CD14-positive monocyte (primary cell): Measurements from ENCODE around the gene BZW1. TPM values are rescaled to one million over a fixed set of nuclear protein-coding genes. Genes with fewer than 3 reads are reported as not detected.
A peak's percentile ranks its signal among the peaks of the same experiment; 100 is the strongest.

Experiments used
- DNase-seq, 3 donors: peaks; one replicate each; pipeline ENCODE4 v3.0.0-alpha.2; 2011 to 2022
- H2AFZ ChIP-seq: 2 replicates; pipeline ENCODE4 v1.6.0; 2012; ENCODE audit warnings: mild to moderate bottlenecking, low read depth, low read length, inconsistent platforms; ENCODE audit not compliant: insufficient read depth, poor library complexity, severe bottlenecking
- H3K27ac ChIP-seq, 2 donors: 1 replicate in 1 of 2; 2 replicates in 1 of 2; pipeline ENCODE4 v1.5.1; 2012 to 2013; ENCODE audit warnings: low read length in 2 of 2, control low read depth in 1 of 2, inconsistent platforms in 1 of 2, low read depth in 1 of 2, mild to moderate bottlenecking in 1 of 2
- H3K27me3 ChIP-seq, 2 donors: one replicate each; pipeline versions ENCODE4 v1.6.0 to v1.6.1; 2011 to 2013; ENCODE audit warnings: low read length in 2 of 2; ENCODE audit not compliant: control insufficient read depth in 2 of 2, insufficient read depth in 2 of 2
- H3K36me3 ChIP-seq, 2 donors: replicated peaks in 1 of 2; 1 replicate in 1 of 2; 2 replicates in 1 of 2; pipeline versions ENCODE4 v1.5.1 to v1.6.1; 2012 to 2013; ENCODE audit warnings: low read length in 2 of 2, control low read depth in 1 of 2, inconsistent platforms in 1 of 2, mild to moderate bottlenecking in 1 of 2; ENCODE audit not compliant: insufficient read depth in 2 of 2, control insufficient read depth in 1 of 2
- H3K4me1 ChIP-seq, 2 donors: 1 replicate in 1 of 2; 2 replicates in 1 of 2; pipeline versions ENCODE4 v1.5.1 to v1.6.1; 2012 to 2013; ENCODE audit warnings: low read length in 2 of 2, control low read depth in 1 of 2, inconsistent platforms in 1 of 2, mild to moderate bottlenecking in 1 of 2, moderate library complexity in 1 of 2; ENCODE audit not compliant: insufficient read depth in 2 of 2, control insufficient read depth in 1 of 2
- H3K4me2 ChIP-seq: replicated peaks from 2 replicates; pipeline ENCODE3; 2012; ENCODE audit warnings: low read length, moderate library complexity, mild to moderate bottlenecking; ENCODE audit not compliant: poor library complexity, severe bottlenecking; ENCODE audit errors: extremely low read depth
- H3K4me3 ChIP-seq, 3 experiments: fragments of 200-600 bp in 1 of 3; sonication (generic) in 1 of 3; replicated peaks in 1 of 3; 1 replicate in 2 of 3; 2 replicates in 1 of 3; pipeline ENCODE4 v1.5.1; 2011 to 2013; ENCODE audit warnings: low read length in 3 of 3, mild to moderate bottlenecking in 3 of 3, control low read depth in 2 of 3, low read depth in 2 of 3, inconsistent platforms in 1 of 3, moderate library complexity in 1 of 3
- H3K79me2 ChIP-seq: 2 replicates; pipeline ENCODE4 v1.6.0; 2012; ENCODE audit warnings: mild to moderate bottlenecking, control low read depth, inconsistent platforms, low read length, moderate library complexity; ENCODE audit not compliant: insufficient read depth
- H3K9ac ChIP-seq: 2 replicates; pipeline ENCODE4 v1.6.0; 2017; ENCODE audit warnings: low read length, mild to moderate bottlenecking; ENCODE audit not compliant: insufficient read depth, poor library complexity, severe bottlenecking
- H3K9me3 ChIP-seq, 2 donors: replicated peaks in 1 of 2; 1 replicate in 1 of 2; 2 replicates in 1 of 2; pipeline versions ENCODE4 v1.5.1 to v1.6.1; 2012 to 2013; ENCODE audit warnings: low read length in 2 of 2, control low read depth in 1 of 2; ENCODE audit not compliant: control insufficient read depth in 1 of 2, insufficient read depth in 1 of 2
- H4K20me1 ChIP-seq: 2 replicates; pipeline ENCODE4 v1.6.0; 2012; ENCODE audit warnings: mild to moderate bottlenecking, low read length, control low read depth, moderate library complexity; ENCODE audit not compliant: insufficient read depth
- H3K27ac Mint-ChIP-seq, 7 donors: one replicate each; pipeline ENCODE4 v1.8.0; 2020; ENCODE audit warnings: mild to moderate bottlenecking in 7 of 7, mixed read lengths in 7 of 7, moderate library complexity in 6 of 7, inconsistent platforms in 2 of 7
- H3K27me3 Mint-ChIP-seq, 3 donors: one replicate each; pipeline ENCODE4 v1.8.0; 2021 to 2022; ENCODE audit warnings: low read depth in 3 of 3, mild to moderate bottlenecking in 3 of 3, mixed read lengths in 3 of 3, moderate library complexity in 3 of 3, inconsistent platforms in 1 of 3
- H3K36me3 Mint-ChIP-seq, 2 donors: one replicate each; pipeline ENCODE4 v1.8.0; 2020; ENCODE audit warnings: mixed read lengths in 2 of 2, inconsistent platforms in 1 of 2, mild to moderate bottlenecking in 1 of 2
- H3K4me1 Mint-ChIP-seq: one replicate; pipeline ENCODE4 v1.8.0; 2020; ENCODE audit warnings: mild to moderate bottlenecking, mixed read lengths
- H3K4me3 Mint-ChIP-seq, 2 donors: one replicate each; pipeline ENCODE4 v1.8.0; 2020; ENCODE audit warnings: mild to moderate bottlenecking in 2 of 2, mixed read lengths in 2 of 2, moderate library complexity in 1 of 2
- H3K9me3 Mint-ChIP-seq, 7 donors: one replicate each; pipeline ENCODE4 v1.8.0; 2020 to 2022; ENCODE audit warnings: mixed read lengths in 7 of 7, mild to moderate bottlenecking in 6 of 7, moderate library complexity in 6 of 7, inconsistent platforms in 2 of 7
- CTCF ChIP-seq: fragments of 200-600 bp; IDR thresholded peaks from one replicate; pipeline ENCODE4 v1.8.0; 2022; ENCODE audit warnings: antibody characterized with exemption, mild to moderate bottlenecking
- WGBS: methylation state at CpG from one replicate; pipeline ENCODE4 v1.1.5; 2013; ENCODE audit warnings: missing lambda C conversion rate; ENCODE audit not compliant: insufficient coverage; 5-methylcytosine and 5-hydroxymethylcytosine counted together
- intact Hi-C, 2 donors: fragments of 100-400 bp; cut with micrococcal nuclease; formaldehyde crosslinking; loops; one replicate each; pipeline versions ENCODE4 v1.15.0 to v1.15.1; 2023
- polyA plus RNA-seq, 3 donors: library from polyadenylated mRNA; depleted of rRNA in 1 of 3; unstranded in 2 of 3; stranded (reverse) in 1 of 3; fragments of 300-500 nt in 2 of 3; fragments of >200 nt in 1 of 3; fragmentation: Illumina TruSeq in 2 of 3; gene quantifications; 1 replicate in 2 of 3; 2 replicates in 1 of 3; pipeline ENCODE4 v1.2.3, GENCODE V29; 2012 to 2021

Gene BZW1
- polyA plus RNA-seq, 3 donors: 58.0 to 221 (median 202) TPM

GRCh38 chr2:200770847-200771246 lies 40.9 kb upstream of the BZW1 start:
- Histone ChIP-seq H3K4me2 (no peak overlapping the region), H3K4me3 (no peak overlapping the region), H3K36me3 (no peaks in the 10 kb centered on the region), H3K9me3 (no peaks in the 10 kb centered on the region), H3K79me2 (no peaks in the 10 kb centered on the region), H3K27me3 (no peaks in the 10 kb centered on the region), H3K27ac (no peak overlapping the region), H3K4me1 (peaks cover 0 to 25% of the 10 kb centered on the region in 2 donors), H2AFZ (peak overlapping the region; percentile 11), H3K9ac (no peak overlapping the region), H4K20me1 (no peaks in the 10 kb centered on the region)
- intact Hi-C loops: no loop called here
- no peak for TF ChIP-seq CTCF
- Mint-ChIP-seq H3K9me3 (peaks cover 0 to 4% (median 2%) of the 10 kb centered on the region in 7 donors), H3K4me1 (peaks cover 2% of the 10 kb centered on the region), H3K27me3 (no peaks in the 10 kb centered on the region), H3K4me3 (no peak overlapping the region), H3K36me3 (peaks cover 2 to 5% of the 10 kb centered on the region in 2 donors), H3K27ac (peak overlapping the region in 1 of 7 donors; percentile 66)
- WGBS: 92% methylated on average over 4 of the region's 6 CpGs
- DNase-seq: peak in 1 of 3 donors; percentile 25

- Mint-ChIP-seq H3K4me1 (peaks cover 2% of the 10 kb centered on the region), H3K9me3 (peaks cover 0 to 4% (median 2%) of the 10 kb centered on the region in 7 donors), H3K4me3 (no peak overlapping the region), H3K27ac (no peak overlapping the region), H3K36me3 (peaks cover 2 to 5% of the 10 kb centered on the region in 2 donors), H3K27me3 (no peaks in the 10 kb centered on the region)
- no peak for DNase-seq
- Histone ChIP-seq H3K4me3 (peak overlapping the region in 1 of 3 experiments; percentile 40), H3K4me1 (peaks cover 0 to 25% of the 10 kb centered on the region in 2 donors), H3K79me2 (no peaks in the 10 kb centered on the region), H3K36me3 (no peaks in the 10 kb centered on the region), H3K27me3 (no peaks in the 10 kb centered on the region), H3K4me2 (peak overlapping the region; percentile 31), H3K9me3 (no peaks in the 10 kb centered on the region), H3K9ac (no peak overlapping the region), H4K20me1 (no peaks in the 10 kb centered on the region), H3K27ac (peak overlapping the region in 1 of 2 donors; percentile 73), H2AFZ (peak overlapping the region; percentile 37)
- WGBS: no CpG with 5 or more reads among the region's 2 CpGs
- intact Hi-C loops: no loop called here
- TF ChIP-seq CTCF: no peak
Measured at GRCh38 chr2:200772620-200773019, 39.1 kb upstream of the BZW1 start.
